ENCODE data around the gene C17orf113.

C17orf113 gene

DNA sequence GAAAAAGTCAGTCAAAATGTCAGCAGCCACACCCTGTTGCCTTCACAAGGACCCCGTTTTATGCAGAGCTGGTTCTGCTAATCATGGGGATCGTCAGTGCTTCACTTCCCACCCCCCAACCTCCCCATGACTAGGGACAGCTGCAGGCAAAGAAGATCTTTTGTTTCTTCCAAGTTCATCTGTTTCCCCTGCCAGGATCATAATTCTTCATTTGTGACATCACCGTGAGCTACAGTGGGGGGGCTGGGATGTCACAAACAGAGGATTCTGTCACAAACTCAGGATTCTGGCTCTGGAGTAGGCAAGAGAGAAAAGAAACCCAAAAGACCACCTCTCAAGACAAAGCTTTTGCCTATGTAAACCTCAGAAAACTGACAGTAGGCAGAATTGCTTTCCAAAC is 57.8 kb downstream of the C17orf113 start:
- Mint-ChIP-seq H3K9me3 (no peaks in the 10 kb centered on the region), H3K27ac (no peak overlapping the region), H3K4me1 (peaks cover 17% of the 10 kb centered on the region), H3K4me3 (no peak overlapping the region), H3K36me3 (peaks cover 100% of the 10 kb centered on the region)
- ATAC-seq (no peak), DNase-seq (ENCODE audit: low spot score in 2 of 2) (no peak)

DNA sequence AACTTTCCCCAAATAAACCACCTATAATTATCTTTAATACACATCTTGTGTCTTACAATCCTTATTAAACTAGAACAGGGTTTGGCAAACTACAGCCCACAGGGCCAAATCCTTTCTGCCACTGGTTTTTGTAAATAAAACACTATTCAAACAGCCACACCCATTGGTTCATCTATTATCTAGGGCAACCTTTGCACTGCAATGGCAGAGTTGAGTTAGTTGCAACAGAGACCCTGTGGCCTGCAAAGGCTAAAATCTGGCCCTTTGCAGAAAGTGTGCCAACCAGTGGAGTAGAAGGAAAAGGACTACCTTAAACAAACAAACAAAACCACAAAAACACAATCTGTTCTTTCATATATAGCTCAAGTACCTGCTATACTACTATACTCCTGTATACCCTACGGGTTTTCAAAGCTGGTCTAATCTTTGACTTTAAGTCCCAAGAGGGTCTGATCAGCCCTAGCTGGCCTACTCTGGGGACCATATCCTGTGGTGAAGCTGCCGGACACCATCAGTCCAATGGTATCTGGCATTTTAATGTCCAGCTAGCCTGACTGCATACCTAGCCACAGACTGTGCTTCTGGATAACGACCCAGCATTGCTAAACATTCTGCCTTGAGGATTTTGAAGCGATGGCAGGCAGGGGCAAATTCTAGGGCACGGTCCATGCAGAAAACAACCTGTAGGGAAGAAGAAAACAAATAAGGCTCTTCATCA is 60.5 kb downstream of the C17orf113 start:
- H3K27ac Mint-ChIP-seq: no peak overlapping the region
- H3K9me3 Mint-ChIP-seq: no peaks in the 10 kb centered on the region
- ATAC-seq (no peak), DNase-seq (ENCODE audit: low spot score in 2 of 2) (no peak)
- peaks cover 7% of the 10 kb centered on the region for H3K4me1 Mint-ChIP-seq
- no peak overlapping the region for H3K4me3 Mint-ChIP-seq
- peaks cover 100% of the 10 kb centered on the region for H3K36me3 Mint-ChIP-seq

DNA sequence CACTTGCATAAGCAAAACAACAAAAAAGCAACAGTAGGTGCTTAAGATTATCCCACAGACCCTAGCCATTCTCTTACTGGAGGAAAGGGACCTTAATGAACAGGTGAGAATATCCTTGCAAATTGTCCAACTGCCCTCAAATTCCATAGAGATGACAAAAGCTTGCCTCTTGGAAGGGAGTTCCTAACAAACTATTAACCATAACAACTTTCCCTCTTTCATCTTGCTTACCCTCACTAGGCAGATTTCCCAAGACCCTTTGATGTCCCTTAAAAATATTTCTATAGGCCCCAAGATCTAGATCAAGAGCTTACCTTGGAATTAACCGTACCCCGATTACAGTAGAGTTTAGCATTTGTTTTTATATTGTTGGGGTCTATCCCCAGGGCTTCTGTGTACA is 62.0 kb downstream of the C17orf113 start:
- H3K27ac Mint-ChIP-seq: peak overlapping the region; percentile 82
- H3K9me3 Mint-ChIP-seq: no peaks in the 10 kb centered on the region
- no peak overlapping the region for H3K4me3 Mint-ChIP-seq
- H3K4me1 Mint-ChIP-seq: peaks cover 7% of the 10 kb centered on the region
- DNase-seq (ENCODE audit: low spot score in 2 of 2) (no peak), ATAC-seq (no peak)
- peaks cover 100% of the 10 kb centered on the region for H3K36me3 Mint-ChIP-seq
